22Rv1 (cell line): ENCODE results near the gene NPC1.

ENCODE experiments used
- ZFX ChIP-seq: fragments of 450-650 bp; IDR thresholded peaks from 2 replicates; pipeline ENCODE4 v1.6.1; 2017; ENCODE audit warnings: antibody characterized with exemption, borderline replicate concordance
- TF ChIP-seq, protein P1 (sequence below): fragments of 450-650 bp; IDR thresholded peaks from 2 replicates; pipeline ENCODE4 v1.5.1; 2017; ENCODE audit warnings: mild to moderate bottlenecking

DNA sequence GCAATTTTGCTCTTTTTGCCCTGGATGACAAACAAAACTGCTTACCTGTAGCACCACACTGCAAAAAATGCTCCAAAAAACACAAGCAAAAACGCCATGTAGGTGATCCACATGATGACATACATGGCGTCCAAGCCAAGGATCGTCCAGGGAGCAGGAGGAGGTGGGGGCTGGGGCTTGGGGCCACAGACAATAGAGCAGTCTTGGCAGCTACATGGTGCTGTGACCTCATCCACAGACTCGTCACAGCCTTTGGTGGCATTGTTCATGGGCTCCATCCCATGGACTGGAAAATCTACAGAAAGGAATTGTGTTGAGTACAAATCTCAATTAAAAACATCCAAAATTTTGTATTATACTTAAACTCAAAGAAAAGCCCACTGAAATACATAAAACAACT lies 26.1 kb downstream of the NPC1 start:
- TF ChIP-seq, protein P1, sequence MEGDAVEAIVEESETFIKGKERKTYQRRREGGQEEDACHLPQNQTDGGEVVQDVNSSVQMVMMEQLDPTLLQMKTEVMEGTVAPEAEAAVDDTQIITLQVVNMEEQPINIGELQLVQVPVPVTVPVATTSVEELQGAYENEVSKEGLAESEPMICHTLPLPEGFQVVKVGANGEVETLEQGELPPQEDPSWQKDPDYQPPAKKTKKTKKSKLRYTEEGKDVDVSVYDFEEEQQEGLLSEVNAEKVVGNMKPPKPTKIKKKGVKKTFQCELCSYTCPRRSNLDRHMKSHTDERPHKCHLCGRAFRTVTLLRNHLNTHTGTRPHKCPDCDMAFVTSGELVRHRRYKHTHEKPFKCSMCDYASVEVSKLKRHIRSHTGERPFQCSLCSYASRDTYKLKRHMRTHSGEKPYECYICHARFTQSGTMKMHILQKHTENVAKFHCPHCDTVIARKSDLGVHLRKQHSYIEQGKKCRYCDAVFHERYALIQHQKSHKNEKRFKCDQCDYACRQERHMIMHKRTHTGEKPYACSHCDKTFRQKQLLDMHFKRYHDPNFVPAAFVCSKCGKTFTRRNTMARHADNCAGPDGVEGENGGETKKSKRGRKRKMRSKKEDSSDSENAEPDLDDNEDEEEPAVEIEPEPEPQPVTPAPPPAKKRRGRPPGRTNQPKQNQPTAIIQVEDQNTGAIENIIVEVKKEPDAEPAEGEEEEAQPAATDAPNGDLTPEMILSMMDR: no peak
- no peak for TF ChIP-seq ZFX
